DND-41 (cell line): ENCODE results near the gene KCNN2.

Experiments
- CTCF ChIP-seq: IDR thresholded peaks from 2 replicates; pipeline ENCODE4 v1.5.1; 2012; ENCODE audit warnings: borderline replicate concordance, low read length, moderate library complexity, mild to moderate bottlenecking; ENCODE audit not compliant: poor library complexity, severe bottlenecking; ENCODE audit errors: extremely low read depth
- EZH2 ChIP-seq: IDR thresholded peaks from 3 replicates; pipeline ENCODE4 v1.6.1; 2012; ENCODE audit warnings: borderline replicate concordance, low read depth, mild to moderate bottlenecking, moderate library complexity, low read length, inconsistent platforms; ENCODE audit not compliant: severe bottlenecking

DNA sequence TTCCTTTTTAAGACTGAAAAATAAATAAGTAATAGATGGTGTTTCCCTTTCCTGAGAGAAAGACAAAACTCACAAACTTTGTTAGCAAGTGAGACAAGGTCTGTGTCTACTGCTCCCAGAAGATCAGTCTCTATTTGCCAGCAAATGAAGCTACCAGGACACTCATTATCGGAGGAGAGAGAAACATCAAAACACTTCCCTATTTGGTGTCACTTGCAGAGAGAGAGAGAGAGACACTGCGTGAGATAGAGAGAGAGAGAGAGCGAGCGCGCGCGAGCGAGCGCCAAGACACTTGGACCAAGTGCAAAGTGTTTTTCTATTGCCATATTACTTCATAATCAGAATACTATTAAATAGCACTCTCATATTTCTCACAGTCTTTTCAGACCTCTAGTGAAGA lies 142.7 kb downstream of the KCNN2 start:
- no peak for TF ChIP-seq CTCF
- TF ChIP-seq EZH2: no peak
